K562 (cell line): ENCODE results near the gene DIP2B. TPM values are rescaled to one million over a fixed set of nuclear protein-coding genes. Genes with fewer than 3 reads are reported as not detected.

Experiments used
- ATAC-seq: fragments of 200-7000 bp; cut with Tn5 transposase; 3 replicates; pipeline ENCODE4 v1.9.1; 2020; ENCODE audit warnings: moderate library complexity
- BruUV-seq: library from RNA; stranded (reverse); fragments of 400-500 nt; replicated peaks from 2 replicates; lab custom pipeline; 2021; lab: Mats Ljungman, UMichigan
- CTCF ChIA-PET: fragments of 300-600 bp; formaldehyde crosslinking; extraction: SDS; loops from one replicate; lab custom pipeline; 2021; ENCODE audit warnings: low intra/inter-chr PET ratio; lab: Yijun Ruan, JAX
- POLR2A ChIA-PET: fragments of 300-600, 350-650 bp; sonication (Branson Sonifier 250); formaldehyde crosslinking; extraction: SDS; loops from one replicate; lab custom pipeline; 2021; ENCODE audit warnings: antibody characterized with exemption, inconsistent platforms; lab: Yijun Ruan, JAX
- DNase-seq, 4 experiments: peaks; one replicate each; pipeline versions ENCODE4 v3.0.0 to v3.0.0-alpha.2; 2011 to 2018; ENCODE audit warnings: low spot score in 3 of 4, mixed read lengths in 3 of 4; ENCODE audit errors: extremely low read depth in 1 of 4
- FAIRE-seq: peaks from 2 replicates; lab custom pipeline; 2011; peaks lifted over from hg19 to GRCh38; lab: Jason Lieb, UNC
- H2AFZ ChIP-seq: 2 replicates; pipeline ENCODE4 v1.6.0; 2011; ENCODE audit warnings: low read depth, low read length, control low read depth, inconsistent platforms
- H3K27ac ChIP-seq: fragments of 200-600 bp; 3 replicates; pipeline ENCODE4 v1.8.0; 2011; ENCODE audit warnings: low read depth, mild to moderate bottlenecking, control low read depth, inconsistent platforms, low read length, moderate library complexity, mixed read lengths; ENCODE audit errors: extremely low read depth
- H3K27me3 ChIP-seq, 2 experiments: fragments of 300-600 bp in 1 of 2; 2 replicates in 1 of 2; 3 replicates in 1 of 2; pipeline versions ENCODE4 v1.6.0 to v1.8.0; 2011; ENCODE audit warnings: inconsistent platforms in 2 of 2, low read length in 2 of 2, mild to moderate bottlenecking in 1 of 2, mixed read lengths in 1 of 2, moderate library complexity in 1 of 2; ENCODE audit not compliant: control insufficient read depth in 2 of 2, insufficient read depth in 2 of 2
- H3K36me3 ChIP-seq: fragments of 300-600 bp; 3 replicates; pipeline ENCODE4 v1.8.0; 2011; ENCODE audit warnings: mild to moderate bottlenecking, low read length, inconsistent platforms; ENCODE audit not compliant: control insufficient read depth, insufficient read depth
- H3K4me1 ChIP-seq, 2 experiments: fragments of 200-600 bp in 1 of 2; replicated peaks in 1 of 2; 2 replicates in 1 of 2; 3 replicates in 1 of 2; pipeline versions ENCODE4 v1.5.1 to v1.8.0; 2011; ENCODE audit warnings: inconsistent platforms in 2 of 2, low read length in 2 of 2, mild to moderate bottlenecking in 1 of 2, mixed read lengths in 1 of 2, moderate library complexity in 1 of 2; ENCODE audit not compliant: control insufficient read depth in 2 of 2, insufficient read depth in 2 of 2
- H3K4me2 ChIP-seq: 2 replicates; pipeline ENCODE4 v1.6.1; 2011; ENCODE audit warnings: low read length, control low read depth, inconsistent platforms, mixed read lengths; ENCODE audit not compliant: insufficient read depth
- H3K4me3 ChIP-seq: fragments of 200-600 bp; sonication (generic), shearing (Covaris generic); 2 replicates; pipeline ENCODE4 v1.5.1; 2016; ENCODE audit warnings: control low read depth, inconsistent platforms
- H3K79me2 ChIP-seq: fragments of 200-600 bp; 3 replicates; pipeline ENCODE4 v1.8.0; 2011; ENCODE audit warnings: low read length, inconsistent platforms; ENCODE audit not compliant: control insufficient read depth, insufficient read depth
- H3K9ac ChIP-seq, 2 experiments: 2 replicates each; pipeline versions ENCODE4 v1.6.0 to v1.6.1; 2011; ENCODE audit warnings: low read depth in 2 of 2, low read length in 2 of 2, control low read depth in 1 of 2, inconsistent platforms in 1 of 2, mild to moderate bottlenecking in 1 of 2, mixed read lengths in 1 of 2; ENCODE audit not compliant: insufficient read depth in 1 of 2
- H3K9me1 ChIP-seq: one replicate; pipeline ENCODE4 v1.6.0; 2011; ENCODE audit warnings: inconsistent platforms, mild to moderate bottlenecking, low read length, moderate library complexity; ENCODE audit not compliant: control insufficient read depth, insufficient read depth
- H3K9me3 ChIP-seq: replicated peaks from 2 replicates; pipeline ENCODE4 v1.5.1; 2011; ENCODE audit warnings: low read depth, low read length, inconsistent platforms; ENCODE audit not compliant: control insufficient read depth, insufficient read depth
- H4K20me1 ChIP-seq: replicated peaks from 2 replicates; pipeline ENCODE4 v1.6.1; 2011; ENCODE audit warnings: low read length, inconsistent platforms, mixed read lengths; ENCODE audit not compliant: control insufficient read depth, insufficient read depth
- ATF3 ChIP-seq, 2 experiments: fragments of 450-650 bp in 1 of 2; sonication (generic) in 1 of 2; formaldehyde crosslinking in 1 of 2; IDR thresholded peaks in 1 of 2; conservative IDR thresholded peaks in 1 of 2; 2 replicates each; pipeline versions ENCODE4 v1.6.1 to v1.8.1; 2016 to 2023; ENCODE audit warnings: mild to moderate bottlenecking in 2 of 2, moderate library complexity in 2 of 2, inconsistent platforms in 1 of 2, missing genetic modification reagents in 1 of 2
- BACH1 ChIP-seq: fragments of 200-800 bp; sonication (Bioruptor generic); IDR thresholded peaks from 2 replicates; pipeline ENCODE4 v1.6.1; 2016; ENCODE audit warnings: missing genetic modification characterization, missing compliant biosample characterization
- ELF1 ChIP-seq: fragments of 200-800 bp; sonication (Bioruptor generic); IDR thresholded peaks from 2 replicates; pipeline ENCODE4 v1.6.1; 2016; ENCODE audit warnings: missing genetic modification characterization, missing compliant biosample characterization
- HMG20A ChIP-seq: fragments of 450-650 bp; formaldehyde crosslinking; conservative IDR thresholded peaks from 2 replicates; pipeline ENCODE4 v1.4.0; 2020; ENCODE audit warnings: mild to moderate bottlenecking, mixed read lengths
- HMGN3 ChIP-seq: IDR thresholded peaks from 2 replicates; pipeline ENCODE4 v1.6.1; 2011; ENCODE audit warnings: borderline replicate concordance, low read depth, mild to moderate bottlenecking, mixed read lengths, low read length; ENCODE audit not compliant: insufficient read length; ENCODE audit errors: extremely low read depth
- HNRNPLL ChIP-seq: fragments of 200-400 bp; formaldehyde crosslinking; IDR thresholded peaks from 2 replicates; pipeline ENCODE4 v1.6.1; 2017; ENCODE audit warnings: low read length, low read depth, mild to moderate bottlenecking; ENCODE audit not compliant: poor library complexity, severe bottlenecking
- KAT8 ChIP-seq: fragments of 450-650 bp; IDR thresholded peaks from 2 replicates; pipeline ENCODE4 v1.6.1; 2016; ENCODE audit warnings: low read depth, mild to moderate bottlenecking
- NBN ChIP-seq: fragments of 450-650 bp; IDR thresholded peaks from 2 replicates; pipeline ENCODE4 v1.6.1; 2016; ENCODE audit warnings: low read depth, mild to moderate bottlenecking
- NCOA6 ChIP-seq: fragments of 450-650 bp; IDR thresholded peaks from 2 replicates; pipeline ENCODE4 v1.6.1; 2017; ENCODE audit warnings: mild to moderate bottlenecking
- NR3C1 ChIP-seq: sonication (generic); formaldehyde crosslinking; IDR thresholded peaks from 2 replicates; pipeline ENCODE4 v1.8.1; 2022; ENCODE audit warnings: missing genetic modification reagents
- POLR3G ChIP-seq: IDR thresholded peaks from 2 replicates; pipeline ENCODE4 v1.6.1; 2011; ENCODE audit not compliant: insufficient read length, insufficient replicate concordance; ENCODE audit errors: extremely low read depth
- PRMT5 ChIP-seq: sonication (generic); formaldehyde crosslinking; IDR thresholded peaks from 2 replicates; pipeline ENCODE4 v1.5.0; 2020; ENCODE audit warnings: missing genetic modification reagents
- SAFB ChIP-seq: fragments of 200-400 bp; formaldehyde crosslinking; IDR thresholded peaks from 2 replicates; pipeline ENCODE4 v1.6.1; 2017; ENCODE audit warnings: low read depth, low read length, borderline replicate concordance
- SRSF3 ChIP-seq: fragments of 200-400 bp; formaldehyde crosslinking; IDR thresholded peaks from 2 replicates; pipeline ENCODE4 v1.6.1; 2016; ENCODE audit warnings: mild to moderate bottlenecking, low read length, moderate library complexity; ENCODE audit not compliant: insufficient read depth
- TAL1 ChIP-seq: fragments of 450-650 bp; IDR thresholded peaks from 2 replicates; pipeline ENCODE4 v1.6.1; 2016; ENCODE audit warnings: mild to moderate bottlenecking
- ZFX ChIP-seq: sonication (generic); formaldehyde crosslinking; IDR thresholded peaks from 2 replicates; pipeline ENCODE4 v1.8.0; 2022; ENCODE audit warnings: mild to moderate bottlenecking, missing genetic modification reagents, moderate library complexity
- ZHX1 ChIP-seq: fragments of 150-350 bp; conservative IDR thresholded peaks from 2 replicates; pipeline ENCODE4 v1.6.1; 2014; ENCODE audit warnings: low read length
- ZNF274 ChIP-seq: IDR thresholded peaks from 2 replicates; pipeline ENCODE4 v1.6.1; 2011; ENCODE audit warnings: low read depth, mild to moderate bottlenecking, low read length, moderate library complexity, borderline replicate concordance
- WGBS: fragments of 100-300 bp; shearing (Covaris generic); methylation state at CpG from one replicate; pipeline ENCODE4 v1.1.6; 2016; ENCODE audit warnings: low coverage, mixed read lengths; ENCODE audit not compliant: insufficient coverage; ENCODE audit errors: missing lambda C conversion rate; 5-methylcytosine and 5-hydroxymethylcytosine counted together
- in situ Hi-C: fragments of 300-500 bp; cut with MboI; formaldehyde crosslinking; loops from 4 replicates; pipeline ENCODE4 v1.15.0; 2018; ENCODE audit warnings: inconsistent platforms, mixed read lengths
- intact Hi-C: fragments of 100-400 bp; cut with micrococcal nuclease; formaldehyde crosslinking; loops from 2 replicates; pipeline ENCODE4 v1.14.2; 2022
- polyA plus RNA-seq, 8 experiments: library from polyadenylated mRNA; depleted of rRNA in 4 of 8; stranded (reverse) in 5 of 8; unstranded in 3 of 8; fragments of >200 nt; fragmentation: Nextera tagmentation in 2 of 8; fragmentation: Illumina TruSeq in 1 of 8; extraction: Ambion mirVana in 2 of 8; extraction: Trizol in 1 of 8; gene quantifications; 2 replicates each; pipeline versions ENCODE4 v1.2.1 to v1.2.3, GENCODE V29; 2011 to 2014; ENCODE audit warnings: inconsistent platforms in 1 of 8, missing spikeins in 1 of 8
- total RNA-seq, 7 experiments: library from RNA; depleted of rRNA in 6 of 7; stranded (reverse); fragments of >200 nt in 6 of 7; fragmentation: Illumina TruSeq in 2 of 7; extraction: Trizol in 2 of 7; gene quantifications; 2 replicates each; pipeline versions ENCODE4 v1.2.1 to v1.2.3, GENCODE V29; 2011 to 2021; ENCODE audit warnings: low replicate concordance in 1 of 7

The DIP2B gene
- total and polyA plus RNA-seq, 9 of the 15 experiments (the other 6 are each of a cell fraction or from before 2014, with no cell fraction given) = 4.6 to 26.1 (median 18.8) TPM

- WGBS = 15% methylated on average over 8 of the region's 8 CpGs
- BruUV-seq = no TSS peak
- Histone ChIP-seq H3K79me2 (peaks cover 49% of the 10 kb centered on the region), H3K27ac (peak overlapping the region; percentile 98), H3K4me3 (peak overlapping the region; percentile 11; the same call in 1 of the 2 replicates), H4K20me1 (no peaks in the 10 kb centered on the region), H3K9ac (peak overlapping the region; percentile 46 to 80; a peak in 3 of 4 replicates), H3K27me3 (no peaks in the 10 kb centered on the region), H3K9me1 (no peaks in the 10 kb centered on the region), H3K9me3 (no peaks in the 10 kb centered on the region), H3K36me3 (no peaks in the 10 kb centered on the region; the same call in 2 of the 3 replicates), H3K4me2 (peak overlapping the region; percentile 79), H3K4me1 (peaks cover 7 to 14% of the 10 kb centered on the region in 2 experiments; a peak in 4 of 5 replicates), H2AFZ (peak overlapping the region; percentile 81)
- peak in 2 of 4 experiments; percentile 75 to 92 for DNase-seq
- ChIA-PET POLR2A (interaction anchor here (0.7 to 1.2 kb wide), 4 partner anchors 8 to 835 kb away, joined by 3 to 5 read pairs (median 4); partner anchors contain the start of gene SLC4A8), CTCF (no interaction called here)
- peak; percentile 95 for ATAC-seq
- peak; percentile 96 for FAIRE-seq
- in situ Hi-C loops = no loop called here
- intact Hi-C loops = loop anchor here (5.0 kb wide), 1 partner anchor 47 kb away; no protein-coding TSS in a partner anchor
- TF ChIP-seq HNRNPLL = no peak
- no peak for TF ChIP-seq HMG20A
- no peak for TF ChIP-seq PRMT5
- peak; percentile 92 for TF ChIP-seq ATF3 (IDR thresholded peaks at IDR 0.05)
- TF ChIP-seq ATF3 (CRISPR knock-in tag; conservative IDR thresholded peaks at IDR 0.05) = peak; percentile 48; the same call in 1 of the 2 replicates
- TF ChIP-seq ZFX (CRISPR knock-in tag) = no peak
- no peak for TF ChIP-seq ZNF274
- TF ChIP-seq HMGN3 = no peak
- peak; percentile 77; the same call in 1 of the 2 replicates for TF ChIP-seq NBN
- TF ChIP-seq ELF1 = peak; percentile 93
- TF ChIP-seq BACH1 (tag) = peak; percentile 75; the same call in 1 of the 2 replicates
- TF ChIP-seq SAFB = no peak
- TF ChIP-seq NR3C1 (CRISPR knock-in tag) = no peak
- TF ChIP-seq SRSF3 = no peak
- TF ChIP-seq NCOA6 = no peak
- TF ChIP-seq TAL1 = peak; percentile 58
- no peak for TF ChIP-seq POLR3G
- TF ChIP-seq ZHX1 = no peak
- no peak for TF ChIP-seq KAT8
These were observed 85.1 kb downstream of the DIP2B start for GRCh38 chr12:50589650-50590435.
